Measurements from ENCODE around the gene PDS5B. TPM values are rescaled to one million over a fixed set of nuclear protein-coding genes. Genes with fewer than 3 reads are reported as not detected.

The PDS5B gene
- total and polyA plus RNA-seq, 4 donors, result 3.6 to 24.3 (median 12.9) TPM

GRCh38 chr13:32632343-32632909, 46.2 kb downstream of the PDS5B start (continued):
- TF ChIP-seq ZBTB33 (IDR thresholded peaks at IDR 0.05), result no peak

- Histone ChIP-seq H3K9me3 (ENCODE audit: control insufficient read depth in 4 of 4, low read length in 3 of 4) (no peaks in the 10 kb centered on the region), H3K4me3 (ENCODE audit: low read depth in 1 of 3, low read length in 3 of 3) (no peak overlapping the region), H3K36me3 (ENCODE audit: control insufficient read depth in 4 of 4, insufficient read depth in 3 of 4, low read depth in 1 of 4, low read length in 3 of 4) (no peaks in the 10 kb centered on the region), H3K27me3 (ENCODE audit: control insufficient read depth in 4 of 4, insufficient read depth in 4 of 4, low read length in 3 of 4) (no peaks in the 10 kb centered on the region), H3K4me1 (ENCODE audit: control insufficient read depth in 4 of 4, insufficient read depth in 4 of 4, low read length in 3 of 4) (peaks cover 0 to 10% (median 4%) of the 10 kb centered on the region in 4 donors), H3K9ac (ENCODE audit: low read depth in 1 of 2, low read length in 2 of 2) (no peak overlapping the region), H3K27ac (ENCODE audit: low read depth in 1 of 2, low read length in 2 of 2) (no peak overlapping the region)
- DNase-seq (ENCODE audit: low spot score), result no peak
- TF ChIP-seq TAF1 (conservative IDR thresholded peaks at IDR 0.05), result no peak
- TF ChIP-seq ATF3 (IDR thresholded peaks at IDR 0.05), result no peak
- TF ChIP-seq YY1 (IDR thresholded peaks at IDR 0.05), result no peak
- TF ChIP-seq ZBTB33 (IDR thresholded peaks at IDR 0.05), result no peak
- no peak for TF ChIP-seq MAX (IDR thresholded peaks at IDR 0.05)
- 91% methylated on average over 1 of the region's 1 CpG for WGBS
Observed at GRCh38 chr13:32636711-32637110, 50.5 kb downstream of the PDS5B start.

- Histone ChIP-seq H3K27me3 (ENCODE audit: control insufficient read depth in 4 of 4, insufficient read depth in 4 of 4, low read length in 3 of 4) (no peaks in the 10 kb centered on the region), H3K4me3 (ENCODE audit: low read depth in 1 of 3, low read length in 3 of 3) (no peak overlapping the region)
- WGBS, result 70% methylated on average over 9 of the region's 9 CpGs
Observed at GRCh38 chr13:32638739-32639138, 52.5 kb downstream of the PDS5B start.

More at GRCh38 chr13:32638739-32639138, 52.5 kb downstream of the PDS5B start:
- TF ChIP-seq HNF4A (conservative IDR thresholded peaks at IDR 0.05) (no peak), HNF4G (IDR thresholded peaks at IDR 0.05) (no peak), NR2F2 (IDR thresholded peaks at IDR 0.05) (no peak), CTCF (IDR thresholded peaks at IDR 0.05; ENCODE audit: low read depth, low read length, missing input control) (no peak), MAX (IDR thresholded peaks at IDR 0.05) (no peak), ZBTB33 (IDR thresholded peaks at IDR 0.05) (no peak), EGR1 (IDR thresholded peaks at IDR 0.05; ENCODE audit: low read depth in 2 of 2) (no peak)
- H3K9me3 ChIP-seq (ENCODE audit: control insufficient read depth in 4 of 4, low read length in 3 of 4), result no peaks in the 10 kb centered on the region
- H3K36me3 ChIP-seq (ENCODE audit: control insufficient read depth in 4 of 4, insufficient read depth in 3 of 4, low read depth in 1 of 4, low read length in 3 of 4), result no peaks in the 10 kb centered on the region
- no peak overlapping the region for H3K27ac ChIP-seq (ENCODE audit: low read depth in 1 of 2, low read length in 2 of 2)
- H3K4me1 ChIP-seq (ENCODE audit: control insufficient read depth in 4 of 4, insufficient read depth in 4 of 4, low read length in 3 of 4), result peaks cover 0 to 12% (median 5%) of the 10 kb centered on the region in 4 donors
- H3K9ac ChIP-seq (ENCODE audit: low read depth in 1 of 2, low read length in 2 of 2), result no peak overlapping the region
- DNase-seq (ENCODE audit: low spot score), result no peak

Measured in liver (tissue), 9 donors.